AG10803 (cell line): ENCODE data around the gene KRT83.
"Not testable (repeated sequence)": the region's sequence is repeated elsewhere in the genome, so short reads cannot be mapped to it uniquely, and the experiment has no call there.

ENCODE experiments used
- DNase-seq: peaks from one replicate; pipeline ENCODE4 v3.0.0; 2010; ENCODE audit warnings: low read depth
- H3K4me3 ChIP-seq: 2 replicates; pipeline ENCODE4 v1.5.1; 2011; ENCODE audit warnings: mild to moderate bottlenecking, low read length, control low read depth
- CTCF ChIP-seq: conservative IDR thresholded peaks from 2 replicates; pipeline ENCODE4 v1.5.1; 2011; ENCODE audit warnings: mild to moderate bottlenecking, low read length, control low read depth, inconsistent platforms

KRT83 gene

GRCh38 chr12:52347551-52348510 lies 26.6 kb upstream of the KRT83 start:
- DNase-seq = no peak
- H3K4me3 ChIP-seq = no peak overlapping the region
- TF ChIP-seq CTCF = no peak

- no peak for DNase-seq
- no peak for TF ChIP-seq CTCF
These were observed 25.8 kb upstream of the KRT83 start for GRCh38 chr12:52347016-52347415.

GRCh38 chr12:52346593-52346992 lies 25.4 kb upstream of the KRT83 start:
- no peak for TF ChIP-seq CTCF
- no peak overlapping the region for H3K4me3 ChIP-seq
- DNase-seq = no peak

More at GRCh38 chr12:52347016-52347415, 25.8 kb upstream of the KRT83 start:
- no peak overlapping the region for H3K4me3 ChIP-seq

- not testable (repeated sequence) for DNase-seq, H3K4me3 ChIP-seq
These were observed 23.8 kb upstream of the KRT83 start for GRCh38 chr12:52345041-52345440.

GRCh38 chr12:52344111-52344510 lies 22.9 kb upstream of the KRT83 start:
- no peak overlapping the region for H3K4me3 ChIP-seq
- no peak for DNase-seq
- no peak for TF ChIP-seq CTCF

- H3K4me3 ChIP-seq = no peak overlapping the region
- no peak for TF ChIP-seq CTCF
These were observed 22.4 kb upstream of the KRT83 start for GRCh38 chr12:52343550-52343949.

GRCh38 chr12:52342781-52343490 lies 21.7 kb upstream of the KRT83 start:
- no peak for DNase-seq
- H3K4me3 ChIP-seq = no peak overlapping the region
- no peak for TF ChIP-seq CTCF

More at GRCh38 chr12:52343550-52343949, 22.4 kb upstream of the KRT83 start:
- DNase-seq = no peak
